HG02973 (cell line): ENCODE results near the gene NOA1.

Source experiments
- ATAC-seq: cut with Tn5 transposase; IDR thresholded peaks from one replicate; pipeline ENCODE4 v1.9.1; 2021; ENCODE audit warnings: moderate library complexity; ENCODE audit not compliant: unreplicated experiment

NOA1 gene

GRCh38 chr4:56977321-56978012, at the start of gene NOA1:
Gene NOA1, minus strand, starts transcription at chr4:56977606. Its CDS starts 21 bp downstream, at chr4:56977585.
- peak; percentile 75 for ATAC-seq

- no peak for ATAC-seq
Measured at GRCh38 chr4:57023104-57023503, 45.7 kb upstream of the NOA1 start.

- ATAC-seq = no peak
Measured at GRCh38 chr4:57020467-57021101, 43.2 kb upstream of the NOA1 start.

- ATAC-seq = no peak
Measured at GRCh38 chr4:57018980-57019379, 41.6 kb upstream of the NOA1 start.

GRCh38 chr4:57013543-57014120, 36.2 kb upstream of the NOA1 start:
- ATAC-seq = no peak

- no peak for ATAC-seq
Measured at GRCh38 chr4:56999751-57000150, 22.3 kb upstream of the NOA1 start.

GRCh38 chr4:56995525-56995924, 18.1 kb upstream of the NOA1 start:
- ATAC-seq = no peak

GRCh38 chr4:56990109-56990905, 12.9 kb upstream of the NOA1 start:
- no peak for ATAC-seq

GRCh38 chr4:56986952-56987351, 9.5 kb upstream of the NOA1 start:
- ATAC-seq = no peak

- ATAC-seq = no peak
Measured at GRCh38 chr4:56986192-56986591, 8.8 kb upstream of the NOA1 start.

- no peak for ATAC-seq
Measured at GRCh38 chr4:56981795-56982201, 4.4 kb upstream of the NOA1 start.

- no peak for ATAC-seq
Measured at GRCh38 chr4:56979421-56980072, 2.1 kb upstream of the NOA1 start.

GRCh38 chr4:56978750-56979303, 1.4 kb upstream of the NOA1 start, which contains the start of gene POLR2B:
Gene POLR2B, plus strand, starts transcription at chr4:56978896. Its CDS starts 90 bp downstream, at chr4:56978986.
- peak; percentile 43 for ATAC-seq

- peak; percentile 31 for ATAC-seq
Measured at GRCh38 chr4:56976837-56977320, 527 bp downstream of the NOA1 start.

GRCh38 chr4:56976283-56976836, 1.0 kb downstream of the NOA1 start:
- ATAC-seq = no peak

GRCh38 chr4:56973336-56973735, 4.1 kb downstream of the NOA1 start:
- ATAC-seq = no peak

- no peak for ATAC-seq
Measured at GRCh38 chr4:56972809-56973208, 4.6 kb downstream of the NOA1 start.

GRCh38 chr4:56972389-56972788, 5.0 kb downstream of the NOA1 start:
- ATAC-seq = no peak

GRCh38 chr4:56971383-56971782, 6.0 kb downstream of the NOA1 start:
- ATAC-seq = no peak

- ATAC-seq = no peak
Measured at GRCh38 chr4:56961107-56961500, 16.3 kb downstream of the NOA1 start.
